LHCN-M2 (cell line): ENCODE results near the gene PUS1. TPM values are rescaled to one million over a fixed set of nuclear protein-coding genes. Genes with fewer than 3 reads are reported as not detected.

ENCODE experiments used
- DNase-seq: peaks from one replicate; pipeline ENCODE4 v3.0.0-alpha.2; 2012; ENCODE audit warnings: low read depth
- total RNA-seq: library from RNA; depleted of rRNA; stranded (reverse); fragments of >200 nt; gene quantifications from 2 replicates; pipeline ENCODE4 v1.2.3, GENCODE V29; 2014

PUS1 gene
- total RNA-seq, 1 experiment from 2014 or later, result 17.7 TPM

GRCh38 chr12:131915823-131916222 is 13.3 kb upstream of the PUS1 start:
- DNase-seq, result no peak

GRCh38 chr12:131916306-131917138 is 12.6 kb upstream of the PUS1 start:
- no peak for DNase-seq

GRCh38 chr12:131917139-131917710 is 11.9 kb upstream of the PUS1 start:
- DNase-seq, result no peak

- no peak for DNase-seq
Observed at GRCh38 chr12:131917711-131918306, 11.3 kb upstream of the PUS1 start.

- no peak for DNase-seq
Observed at GRCh38 chr12:131918311-131919050, 10.6 kb upstream of the PUS1 start.

- no peak for DNase-seq
Observed at GRCh38 chr12:131919051-131919347, 10.1 kb upstream of the PUS1 start.

GRCh38 chr12:131919366-131920156 is 9.5 kb upstream of the PUS1 start:
- DNase-seq, result no peak

- DNase-seq, result no peak
Observed at GRCh38 chr12:131920157-131920508, 8.9 kb upstream of the PUS1 start.

- DNase-seq, result no peak
Observed at GRCh38 chr12:131920902-131921840, 7.9 kb upstream of the PUS1 start.

GRCh38 chr12:131921866-131922769 is 7.0 kb upstream of the PUS1 start:
- no peak for DNase-seq

GRCh38 chr12:131922772-131923171 is 6.3 kb upstream of the PUS1 start:
- DNase-seq, result no peak

- no peak for DNase-seq
Observed at GRCh38 chr12:131923260-131923659, 5.8 kb upstream of the PUS1 start.

GRCh38 chr12:131927110-131928079 is 1.7 kb upstream of the PUS1 start:
- no peak for DNase-seq

GRCh38 chr12:131928080-131928710 is 881 bp upstream of the PUS1 start:
- no peak for DNase-seq

GRCh38 chr12:131929581-131930456 is 743 bp downstream of the PUS1 start:
- peak; percentile 23 for DNase-seq

GRCh38 chr12:131930510-131930909 is 1.4 kb downstream of the PUS1 start:
- DNase-seq, result no peak

- no peak for DNase-seq
Observed at GRCh38 chr12:131933387-131933786, 4.3 kb downstream of the PUS1 start.
